Amygdala (tissue), 56 donors: ENCODE data around the gene KCTD1.
A peak's percentile ranks its signal among the peaks of the same experiment; 100 is the strongest.

Experiments
- DNase-seq, 56 donors: peaks; one replicate each; lab custom pipeline; 2025; lab: John Stamatoyannopoulos, UW

The KCTD1 gene

DNA sequence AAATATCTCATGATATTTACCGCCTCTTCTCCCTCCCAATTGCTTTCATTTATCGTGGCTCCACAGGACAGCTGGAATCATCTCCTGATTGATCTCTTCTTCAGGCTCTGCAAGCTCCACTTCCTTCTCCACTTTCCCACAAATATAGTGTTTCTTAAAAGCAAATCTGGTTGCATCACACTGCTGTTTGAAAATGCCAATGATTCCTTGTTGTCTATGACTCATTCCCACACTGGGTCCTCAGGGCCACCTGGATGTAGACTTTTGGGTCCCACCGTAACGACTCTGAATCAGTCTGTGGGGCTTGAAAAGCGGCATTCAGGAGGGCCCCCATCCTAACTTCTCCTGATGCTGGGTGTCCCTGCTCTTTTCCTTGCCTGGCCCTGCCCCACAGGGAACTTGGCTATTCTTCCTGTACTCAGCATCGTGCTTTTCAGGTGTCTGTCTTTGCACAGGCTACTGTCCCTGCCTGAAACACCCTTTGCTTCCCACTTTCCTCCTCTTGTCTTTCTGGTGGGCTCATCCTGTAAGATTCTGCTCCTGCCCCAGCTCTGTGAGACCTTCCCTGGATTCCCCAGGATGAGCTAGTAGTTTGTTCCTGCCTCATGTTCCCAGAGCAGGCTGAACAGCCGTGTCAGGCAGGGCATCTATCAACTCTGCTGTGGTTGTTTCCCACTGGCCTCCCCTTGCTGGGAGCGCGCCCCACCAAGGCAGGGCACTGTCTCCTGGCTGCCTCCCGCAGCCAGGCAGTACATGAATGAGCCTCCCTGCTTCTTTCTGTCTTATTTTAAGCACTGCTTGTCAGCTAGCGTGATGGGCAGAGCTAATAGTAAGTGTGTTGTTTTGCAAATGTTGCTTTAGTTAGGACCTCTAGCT, 111.9 kb downstream of the KCTD1 start:
- DNase-seq = no peak

DNA sequence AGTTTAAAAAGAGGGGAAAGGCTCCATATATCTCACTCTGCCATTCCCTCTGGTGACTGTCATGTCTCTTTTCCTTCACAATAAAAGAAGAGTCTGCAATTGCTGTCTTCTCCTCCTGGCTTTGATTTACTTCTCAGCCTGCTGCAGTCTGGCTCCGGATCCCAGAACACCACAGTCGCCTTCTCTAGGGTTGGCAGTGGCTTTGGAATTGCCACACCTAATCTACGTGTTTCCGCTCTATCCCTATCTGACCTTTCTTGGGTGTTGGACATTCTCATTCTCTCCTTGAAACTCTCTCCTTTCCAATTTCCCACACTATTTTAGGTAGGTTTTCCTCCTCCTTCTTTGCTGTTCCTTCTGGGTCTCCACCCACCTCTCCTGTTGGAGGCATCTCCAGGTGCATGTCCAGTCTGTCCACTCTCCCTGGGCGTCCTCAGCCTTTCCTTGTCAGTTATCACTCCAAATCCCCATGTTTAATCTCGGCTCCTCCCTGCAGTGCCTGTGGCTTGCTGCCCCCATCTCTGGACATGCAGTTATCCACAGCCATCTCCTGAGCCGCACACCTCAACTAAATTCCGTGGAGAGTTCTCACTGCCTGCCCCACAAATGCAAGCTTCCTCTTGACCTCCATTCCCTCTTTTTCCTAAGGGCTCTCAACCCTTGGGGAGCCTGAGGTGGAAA, 112.8 kb downstream of the KCTD1 start:
- DNase-seq = no peak

DNA sequence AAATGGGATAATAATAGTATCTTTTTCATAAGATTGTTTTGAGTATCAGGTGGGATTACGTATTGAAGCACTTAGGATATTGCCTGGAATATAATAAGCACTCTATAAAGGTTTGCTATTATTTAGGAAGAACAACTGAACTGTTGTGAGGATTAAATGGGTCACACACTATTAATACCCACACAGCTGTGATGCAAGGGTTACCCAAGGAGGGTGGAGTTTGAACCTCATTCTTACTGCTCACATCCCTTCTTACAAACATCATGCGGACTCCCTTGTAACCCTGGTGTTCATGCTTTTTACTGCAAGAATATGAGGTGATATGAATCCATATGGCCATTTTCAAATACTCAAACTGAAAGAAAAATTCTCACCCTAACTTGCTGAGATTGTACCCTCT, 113.5 kb downstream of the KCTD1 start:
- DNase-seq = no peak

DNA sequence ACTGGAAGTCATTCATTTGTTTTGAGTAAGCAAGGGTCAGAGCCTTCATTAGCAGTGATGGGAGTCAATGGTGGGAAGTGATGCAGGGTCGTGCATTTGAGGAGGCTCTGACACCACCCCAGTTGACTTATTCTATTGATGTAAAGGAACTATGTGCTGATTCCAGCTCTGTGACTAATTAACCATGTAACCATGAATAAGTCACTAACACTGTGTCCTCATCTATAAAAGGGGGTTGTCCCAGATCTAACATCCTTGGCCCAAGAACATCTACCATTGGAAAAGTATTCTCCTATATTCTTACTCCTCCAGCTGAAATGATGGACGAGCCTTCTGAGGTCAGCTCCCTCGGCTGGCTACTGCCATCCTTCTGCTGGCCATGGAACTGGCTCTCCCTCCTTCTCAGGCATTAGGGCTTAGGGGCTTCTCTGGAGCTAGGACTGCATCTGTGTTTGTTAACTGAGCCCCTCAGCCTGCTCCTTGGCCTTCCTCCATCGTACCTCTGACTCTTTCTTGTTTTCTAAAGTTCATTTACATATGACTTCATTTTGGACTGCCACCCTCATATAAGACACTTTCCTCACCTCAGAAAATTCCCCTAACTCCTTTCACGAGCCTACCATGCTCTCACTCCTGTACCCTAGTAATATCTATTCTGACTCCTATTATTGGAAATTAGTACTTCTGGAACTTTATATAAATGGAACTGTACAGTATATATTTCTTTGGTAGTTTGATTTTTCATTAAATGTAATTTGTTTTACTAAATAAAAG, 115.5 kb downstream of the KCTD1 start:
- no peak for DNase-seq

DNA sequence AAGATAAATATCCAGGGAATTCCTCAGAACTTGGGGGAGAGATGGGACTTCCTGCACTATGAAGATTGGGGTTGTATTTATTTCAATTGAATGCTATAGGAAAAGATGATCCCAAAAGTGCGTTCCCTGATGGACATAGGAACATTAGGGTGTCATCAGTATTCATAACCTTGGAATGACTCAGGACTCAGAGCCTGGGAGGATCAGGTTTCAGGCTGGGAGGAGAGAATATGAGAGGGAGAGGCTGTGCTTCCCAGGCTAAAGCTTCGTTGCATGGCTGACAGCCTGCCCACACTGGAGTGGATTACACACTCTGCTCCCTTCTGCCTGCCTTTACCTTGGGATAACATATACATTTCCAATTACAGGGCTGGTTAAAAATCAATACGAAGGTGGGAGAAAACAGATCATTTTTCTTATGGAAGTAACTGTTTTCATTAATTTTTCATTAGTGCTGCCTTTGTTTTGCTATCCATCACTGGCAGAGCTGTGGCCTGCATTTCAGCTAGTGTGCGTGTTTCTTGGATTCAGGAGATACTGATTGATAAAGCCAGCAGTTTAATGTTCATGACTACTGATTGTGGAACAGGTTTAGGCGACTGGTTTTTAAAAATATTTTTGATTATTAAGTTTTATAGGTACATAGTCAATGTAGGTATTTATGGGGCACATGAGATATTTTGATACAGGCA, 118.7 kb downstream of the KCTD1 start:
- no peak for DNase-seq

DNA sequence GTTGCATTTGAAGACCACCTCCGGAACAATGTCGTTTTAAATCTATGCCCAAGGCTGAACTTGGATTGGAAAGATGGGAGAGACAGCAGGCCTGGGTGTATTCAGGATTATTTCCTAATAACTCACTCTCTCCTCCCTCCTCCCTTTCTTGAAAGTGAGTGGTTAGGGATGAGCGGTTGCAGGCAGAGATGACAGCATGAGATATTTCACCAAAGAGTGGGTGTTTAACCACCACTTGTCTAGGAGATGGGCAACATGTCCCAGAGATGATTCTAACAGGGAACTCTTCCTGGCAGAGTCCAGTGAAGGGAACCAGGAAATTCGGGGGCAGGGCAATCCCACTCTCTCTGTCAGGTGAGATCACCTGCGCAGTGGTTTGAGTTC, 123.2 kb downstream of the KCTD1 start:
- DNase-seq = peak in 1 of 56 donors; percentile 9

DNA sequence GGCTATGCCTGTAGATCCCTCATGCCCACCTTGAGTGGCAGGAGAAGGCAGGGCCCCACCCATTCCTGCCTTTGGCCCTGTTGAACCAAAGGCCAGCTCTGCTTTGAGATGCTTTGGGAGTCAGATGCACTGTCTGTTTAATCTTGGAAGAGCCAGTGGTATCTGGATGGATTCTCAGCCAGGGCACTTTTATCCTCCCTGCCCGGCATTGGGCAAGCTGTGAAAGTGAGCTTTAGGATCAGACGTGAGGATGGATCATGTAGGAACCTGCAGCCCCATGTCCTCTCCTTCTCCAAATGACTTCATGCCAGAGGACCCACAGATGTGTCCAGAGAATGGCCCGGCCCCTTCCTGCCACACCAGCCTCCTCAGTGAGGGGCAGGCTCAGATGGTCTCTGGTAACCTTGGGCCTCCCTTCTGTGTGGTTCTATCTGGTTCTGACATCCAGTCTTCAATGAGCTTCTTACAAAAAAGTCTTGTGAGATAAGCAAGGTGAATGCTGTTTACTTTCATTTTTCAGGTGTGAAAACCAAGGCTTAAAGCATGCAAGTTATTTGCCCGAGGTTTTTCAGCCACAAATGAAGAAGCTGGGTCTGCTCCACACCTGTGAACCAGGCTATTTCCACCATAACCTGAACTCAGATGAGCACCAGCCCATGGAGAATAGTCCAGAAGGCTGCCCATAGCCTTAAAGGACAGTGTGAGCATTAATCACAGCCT, 123.8 kb downstream of the KCTD1 start:
- DNase-seq = no peak

DNA sequence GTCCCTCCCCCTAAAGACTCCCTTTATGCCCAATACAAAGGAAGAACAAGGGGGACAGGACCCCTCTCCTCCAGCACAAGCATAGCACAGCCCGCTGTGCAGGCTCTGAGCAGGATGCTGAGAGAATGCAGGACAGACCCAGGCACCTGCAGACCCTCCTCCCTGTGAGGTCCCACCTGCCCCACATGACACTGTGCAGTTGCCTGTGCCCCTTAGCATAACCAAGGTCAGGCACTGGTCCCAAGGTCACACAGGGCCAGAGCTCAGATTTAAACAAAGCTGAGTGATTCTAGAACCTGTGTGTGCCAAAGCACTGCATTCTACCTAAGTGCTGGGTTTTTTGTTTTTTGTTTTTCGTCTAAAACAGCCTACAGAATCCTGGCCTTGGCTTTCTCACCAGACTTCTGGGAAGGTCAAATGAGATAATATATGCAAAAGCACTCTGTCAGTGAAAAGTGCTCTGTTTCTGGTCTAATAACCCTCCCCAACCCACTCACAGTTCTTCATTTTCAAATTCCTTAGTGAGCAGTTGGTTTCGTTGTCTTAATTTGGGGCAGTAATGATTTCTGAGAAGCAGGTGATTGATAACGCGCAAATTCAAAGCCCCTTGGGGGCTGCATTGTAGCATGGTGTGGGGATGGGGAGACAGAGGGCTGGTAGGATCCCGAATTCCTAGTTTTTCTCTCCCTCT, 125.7 kb downstream of the KCTD1 start:
- no peak for DNase-seq

DNA sequence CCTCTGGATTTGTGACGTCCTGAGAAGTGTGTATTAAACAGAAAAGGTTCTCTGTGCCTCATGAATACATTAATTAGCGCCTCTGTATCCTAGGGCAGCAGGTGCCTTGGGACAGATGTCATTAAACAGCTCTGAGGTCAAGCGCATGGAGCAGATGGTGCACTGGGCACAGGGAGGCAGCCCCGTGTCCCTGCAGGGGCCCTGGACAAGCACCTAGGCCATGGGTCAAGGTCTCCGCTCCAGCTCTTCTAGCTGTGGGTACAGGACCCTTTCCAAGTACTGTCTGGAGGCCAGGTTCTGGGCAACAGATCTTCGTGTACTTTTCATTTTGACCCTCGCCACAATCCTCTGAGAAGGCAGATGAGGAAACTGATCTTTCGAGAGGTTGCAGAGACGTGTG, 126.4 kb downstream of the KCTD1 start:
- DNase-seq = no peak

DNA sequence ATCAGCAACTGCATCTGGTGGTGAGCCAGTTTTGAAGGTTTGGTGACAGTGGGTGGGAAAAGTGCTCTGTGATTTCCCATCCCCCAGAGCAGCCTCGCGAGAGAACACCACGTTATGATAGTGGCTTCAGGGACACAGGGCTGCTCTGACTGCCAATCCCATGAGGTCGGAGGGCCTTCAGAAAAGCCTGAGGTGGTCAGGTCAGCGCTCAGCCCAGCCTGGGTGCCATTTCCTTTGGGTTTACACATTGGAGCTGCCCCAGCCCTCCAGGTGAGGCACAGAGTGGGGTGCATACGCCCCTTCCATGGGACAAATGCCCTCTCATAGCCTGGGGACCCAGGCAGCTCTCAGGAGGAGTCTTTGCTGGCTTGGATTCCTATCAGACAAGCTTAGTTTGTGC, 126.8 kb downstream of the KCTD1 start:
- no peak for DNase-seq

DNA sequence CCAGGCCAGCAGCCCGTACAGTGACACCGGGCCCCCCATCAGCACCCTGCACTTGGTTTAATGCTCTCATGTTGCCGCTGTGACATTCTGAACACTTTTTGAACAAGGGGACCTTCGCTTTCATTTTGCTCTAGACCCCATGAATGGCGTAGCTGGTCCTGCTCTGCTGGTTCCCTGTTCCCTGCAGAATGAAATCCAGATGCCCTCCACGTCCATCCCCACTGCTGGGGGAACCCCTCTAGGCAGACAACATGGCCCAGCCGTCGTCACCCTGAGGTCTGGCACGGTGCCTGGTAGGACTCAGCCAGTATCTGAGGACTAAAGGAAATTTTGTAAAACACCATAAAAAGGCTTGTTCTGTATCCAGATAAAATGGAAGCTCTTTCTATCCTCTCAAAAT, 128.6 kb downstream of the KCTD1 start:
- DNase-seq = peak in 1 of 56 donors; percentile 11

DNA sequence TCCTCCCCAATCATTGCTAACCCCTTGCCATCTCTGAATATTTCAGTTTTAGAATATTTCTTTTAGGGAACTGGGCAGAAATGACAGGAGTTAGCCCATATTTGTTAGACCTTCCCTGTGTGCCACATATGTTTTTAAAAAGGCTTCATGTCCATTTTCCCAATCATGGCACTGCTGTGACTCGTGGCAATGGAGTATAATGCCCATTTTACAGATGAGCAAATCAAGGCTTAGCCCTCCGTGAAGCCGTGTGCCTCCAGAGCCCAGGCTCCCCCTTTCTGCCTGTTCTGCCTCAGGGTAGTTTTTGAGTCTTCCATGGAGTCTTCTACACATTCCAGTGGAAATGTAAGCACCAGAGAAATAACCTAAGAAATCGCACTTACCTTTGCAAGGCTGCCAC, 130.1 kb downstream of the KCTD1 start:
- DNase-seq = no peak

DNA sequence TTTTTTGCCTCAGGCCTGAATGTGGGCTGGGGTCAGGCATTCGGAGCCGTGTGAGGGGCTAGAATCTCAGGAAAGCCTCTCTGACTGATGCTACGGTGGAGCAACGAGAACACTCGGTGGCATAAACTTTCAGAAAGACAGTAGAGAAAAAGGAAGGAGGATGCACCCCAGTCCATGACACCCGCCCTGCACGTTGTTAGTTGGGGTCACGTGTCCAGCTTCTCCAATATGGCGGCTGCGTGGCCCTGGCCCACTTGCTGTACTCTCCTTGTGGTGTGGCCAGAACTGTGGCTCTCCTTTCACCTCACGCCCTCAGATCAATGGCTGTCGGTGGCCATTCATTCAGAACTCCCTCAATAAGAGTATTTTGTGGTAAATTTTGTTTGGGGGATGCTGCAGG, 131.2 kb downstream of the KCTD1 start:
- no peak for DNase-seq

DNA sequence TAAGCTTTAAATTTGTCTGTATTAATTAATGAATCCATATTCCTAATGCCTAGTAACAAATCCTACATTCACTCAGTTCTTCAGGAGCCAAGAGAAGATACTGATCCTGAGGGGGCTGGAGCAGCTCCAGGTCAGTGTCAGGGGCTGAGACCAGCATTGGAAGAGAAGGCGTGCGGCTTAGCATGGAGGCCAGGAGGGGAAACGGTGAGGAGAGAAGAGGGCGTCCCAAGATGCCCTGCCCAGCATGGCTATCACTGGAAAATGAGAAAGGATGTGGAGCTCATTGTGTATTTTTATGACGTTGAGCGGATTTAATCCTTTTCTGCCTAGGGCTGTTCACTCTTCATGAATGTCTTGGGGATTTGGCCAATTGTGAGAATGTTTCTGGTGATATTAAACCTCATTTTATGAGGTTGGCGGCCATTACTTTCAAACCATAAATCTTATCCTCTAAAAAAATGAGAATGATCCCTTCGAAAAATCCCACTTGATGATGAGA, 131.7 kb downstream of the KCTD1 start:
- no peak for DNase-seq

DNA sequence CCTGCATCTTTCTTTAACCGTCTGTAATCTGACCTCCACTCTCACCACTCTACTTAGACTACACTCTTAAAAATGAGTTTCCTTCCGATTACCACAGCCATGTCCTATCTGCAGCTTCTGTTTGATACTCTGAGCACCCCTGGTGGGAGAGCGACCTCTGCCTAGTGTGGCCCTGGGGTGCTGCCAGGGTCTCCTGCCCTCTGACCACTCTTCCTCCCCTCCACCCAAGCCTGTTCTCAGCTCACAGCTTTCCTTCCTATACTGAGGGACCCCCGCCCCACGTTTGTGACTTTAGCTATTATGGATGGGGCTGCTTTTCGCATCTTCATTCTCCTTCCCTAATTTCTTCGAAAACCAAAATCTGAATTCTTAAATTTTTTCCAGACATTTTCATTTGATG, 132.7 kb downstream of the KCTD1 start:
- DNase-seq = no peak

DNA sequence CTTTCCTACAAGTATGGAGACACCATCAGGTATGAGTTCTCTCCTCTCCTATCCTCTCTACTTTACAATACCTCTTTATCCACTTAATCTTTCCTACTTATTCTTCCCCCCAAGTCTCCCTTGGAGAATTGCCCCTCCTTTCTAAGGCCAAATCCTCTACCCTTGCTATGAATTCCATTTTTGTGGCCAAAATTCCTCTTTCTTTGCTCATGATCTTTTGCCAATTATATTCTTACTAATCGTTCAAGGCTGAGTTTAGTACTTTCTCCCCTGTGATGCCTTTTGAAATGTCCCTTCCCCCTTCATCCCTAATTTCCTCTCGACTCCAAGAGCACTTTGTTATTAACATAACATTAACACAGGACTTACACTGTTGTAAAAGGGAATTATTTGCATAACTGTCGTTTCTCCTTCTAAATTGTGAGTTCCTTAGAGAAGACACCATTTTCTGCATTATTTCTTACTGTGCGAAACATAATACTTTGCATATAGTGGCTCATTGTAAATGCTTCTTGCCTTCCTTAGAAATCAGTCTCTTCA, 133.4 kb downstream of the KCTD1 start:
- DNase-seq = no peak

DNA sequence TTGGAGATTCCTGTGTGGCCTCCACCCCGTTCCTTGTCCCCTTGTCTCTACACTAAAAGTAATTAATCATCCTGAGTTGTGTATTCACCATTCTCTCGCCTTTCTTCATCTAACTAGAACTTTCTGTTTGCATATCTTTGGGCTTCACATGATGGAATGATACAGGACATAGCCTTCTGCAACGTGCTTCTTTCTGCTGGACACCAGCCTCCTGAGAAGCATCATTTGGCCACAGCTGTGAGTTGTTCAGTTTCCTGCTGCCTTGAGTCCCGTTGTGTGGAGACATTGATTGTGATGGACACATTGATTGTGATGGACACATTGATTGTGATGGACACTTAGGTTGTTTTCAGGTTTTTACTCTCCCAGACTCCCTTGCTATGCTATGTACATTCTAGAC, 139.3 kb downstream of the KCTD1 start:
- DNase-seq = no peak

DNA sequence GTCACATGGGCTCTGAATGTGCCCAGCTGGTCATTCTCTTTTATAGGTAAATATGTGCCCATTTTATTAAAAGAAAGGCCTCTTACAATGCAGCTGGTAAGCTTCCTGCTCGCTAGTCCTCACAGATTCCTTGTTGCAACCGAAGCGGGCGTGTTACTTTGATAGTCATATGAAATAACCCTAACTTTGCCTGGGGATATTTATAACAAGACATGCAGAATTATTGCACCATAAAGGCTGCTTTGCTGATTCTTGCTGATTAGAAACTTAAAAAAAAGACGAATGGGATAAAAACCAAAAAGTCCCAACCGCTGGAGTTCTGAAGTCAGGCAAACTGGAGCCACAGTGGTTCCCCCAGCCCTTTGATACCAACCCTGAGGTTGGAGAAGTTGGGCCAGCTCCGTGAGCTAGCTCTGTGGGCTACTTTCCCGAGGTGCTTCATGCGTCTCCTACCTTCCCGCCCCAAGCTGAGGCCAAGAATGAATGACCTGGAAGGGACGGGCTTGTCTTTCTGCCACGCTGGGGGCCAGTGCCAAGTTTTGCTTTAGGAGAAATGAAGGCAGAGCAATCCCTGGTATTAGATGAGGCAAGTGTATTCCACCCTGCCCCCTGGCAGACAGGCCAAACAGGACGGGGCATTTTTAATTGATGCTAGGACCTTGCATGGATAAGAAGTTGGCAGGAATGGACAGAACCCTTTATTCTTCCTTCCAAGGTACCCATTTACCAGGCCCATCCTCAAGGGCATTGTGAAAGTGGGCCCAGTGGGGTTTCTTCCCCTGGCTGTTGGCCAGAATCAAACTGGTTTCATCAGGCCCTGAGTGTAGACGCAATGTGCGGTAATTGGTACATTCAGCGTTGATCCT, 140.4 kb downstream of the KCTD1 start:
- no peak for DNase-seq
